A549 (cell line): Measurements from ENCODE around the gene NECTIN4. TPM values are rescaled to one million over a fixed set of nuclear protein-coding genes. Genes with fewer than 3 reads are reported as not detected.

ENCODE experiments used
- ATAC-seq, 2 experiments: fragments of 200-7000 bp in 1 of 2; fragments of >200 bp in 1 of 2; cut with Nextera tagmentation in 1 of 2; cut with Tn5 transposase in 1 of 2; 3 replicates each; pipeline versions ENCODE4 v1.8.0 to v1.9.1; 2018 to 2020; ENCODE audit warnings: mild to moderate bottlenecking in 1 of 2, moderate library complexity in 1 of 2
- CTCF ChIA-PET: fragments of 300-600 bp; sonication (Branson Sonifier 250); formaldehyde crosslinking; extraction: SDS; loops from one replicate; lab custom pipeline; 2021; ENCODE audit warnings: antibody characterized with exemption, inconsistent platforms; lab: Yijun Ruan, JAX
- POLR2A ChIA-PET: fragments of 350-600 bp; formaldehyde crosslinking; extraction: SDS; loops from one replicate; lab custom pipeline; 2021; ENCODE audit warnings: antibody characterized with exemption, inconsistent platforms; lab: Yijun Ruan, JAX
- DNase-seq, 2 experiments: peaks; one replicate each; pipeline versions ENCODE4 v3.0.0 to v3.0.0-alpha.2; 2011 to 2016; ENCODE audit warnings: low read depth in 1 of 2, low spot score in 1 of 2
- FAIRE-seq: peaks from 2 replicates; lab custom pipeline; 2011; peaks lifted over from hg19 to GRCh38; lab: Jason Lieb, UNC
- H3K27ac ChIP-seq, 2 experiments: fragments of >200 bp; sonication (Bioruptor Twin); formaldehyde crosslinking; 3 replicates each; pipeline ENCODE4 v1.5.1; 2016 to 2017
- H3K4me1 ChIP-seq: fragments of >200 bp; sonication (Bioruptor Twin); formaldehyde crosslinking; 3 replicates; pipeline ENCODE4 v1.6.1; 2016
- H3K4me2 ChIP-seq: fragments of >200 bp; sonication (Bioruptor Twin); formaldehyde crosslinking; 3 replicates; pipeline ENCODE4 v1.6.1; 2016
- H3K4me3 ChIP-seq: fragments of >200 bp; sonication (Bioruptor Twin); formaldehyde crosslinking; 3 replicates; pipeline ENCODE4 v1.5.1; 2016
- H3K9me3 ChIP-seq: fragments of >200 bp; sonication (Bioruptor Twin); formaldehyde crosslinking; 3 replicates; pipeline ENCODE4 v1.6.1; 2016
- ATOH8 ChIP-seq: fragments of 250-450 bp; sonication (Bioruptor Pico); IDR thresholded peaks from 2 replicates; pipeline ENCODE4 v1.5.0; 2020; ENCODE audit warnings: low read depth, mild to moderate bottlenecking, moderate library complexity
- E2F6 ChIP-seq: IDR thresholded peaks from 2 replicates; pipeline ENCODE4 v1.6.1; 2012; ENCODE audit warnings: low read depth, borderline replicate concordance
- FOSL2 ChIP-seq, 2 experiments: fragments of 450-650 bp in 1 of 2; fragments of >200 bp in 1 of 2; sonication (Bioruptor Twin) in 1 of 2; formaldehyde crosslinking; IDR thresholded peaks; 2 replicates each; pipeline versions ENCODE4 v1.5.0 to v1.6.1; 2016 to 2020; ENCODE audit warnings: mild to moderate bottlenecking in 1 of 2, moderate library complexity in 1 of 2
- GATA3 ChIP-seq: IDR thresholded peaks from 2 replicates; pipeline ENCODE4 v1.6.1; 2012; ENCODE audit warnings: borderline replicate concordance
- HMGXB4 ChIP-seq: fragments of 250-450 bp; sonication (Bioruptor Pico); IDR thresholded peaks from 2 replicates; pipeline ENCODE4 v1.5.0; 2021; ENCODE audit warnings: mild to moderate bottlenecking, moderate library complexity, borderline replicate concordance
- HOXB13 ChIP-seq: fragments of 250-450 bp; sonication (Bioruptor Pico); IDR thresholded peaks from 2 replicates; pipeline ENCODE4 v1.5.0; 2020; ENCODE audit warnings: low read depth, mild to moderate bottlenecking, moderate library complexity
- JUN ChIP-seq, 2 experiments: fragments of >200 bp; sonication (Bioruptor Twin); formaldehyde crosslinking; IDR thresholded peaks; 2 replicates in 1 of 2; 3 replicates in 1 of 2; pipeline ENCODE4 v1.6.1; 2016 to 2017
- KDM5A ChIP-seq: fragments of 200-600 bp; sonication (generic); IDR thresholded peaks from 2 replicates; pipeline ENCODE4 v1.6.1; 2016; ENCODE audit warnings: antibody characterized with exemption, mild to moderate bottlenecking
- MAX ChIP-seq: IDR thresholded peaks from 2 replicates; pipeline ENCODE4 v1.6.1; 2012
- MAZ ChIP-seq: fragments of 150-350 bp; IDR thresholded peaks from 2 replicates; pipeline ENCODE4 v1.6.1; 2014; ENCODE audit warnings: antibody characterized with exemption, low read depth, low read length, borderline replicate concordance
- MYC ChIP-seq: IDR thresholded peaks from 2 replicates; pipeline ENCODE4 v1.6.1; 2012; ENCODE audit warnings: mild to moderate bottlenecking, inconsistent platforms, low read length, improper control_type of control experiment, borderline replicate concordance
- NFE2L2 ChIP-seq: fragments of 150-350 bp; conservative IDR thresholded peaks from 2 replicates; pipeline ENCODE4 v1.6.1; 2014; ENCODE audit warnings: low read length
- PBX3 ChIP-seq: IDR thresholded peaks from 2 replicates; pipeline ENCODE4 v1.6.1; 2012
- PHF8 ChIP-seq: fragments of 200-600 bp; sonication (generic); IDR thresholded peaks from 2 replicates; pipeline ENCODE4 v1.6.1; 2016; ENCODE audit warnings: low read depth, mild to moderate bottlenecking, antibody characterized with exemption, moderate library complexity, borderline replicate concordance
- POLR2A ChIP-seq: IDR thresholded peaks from 2 replicates; pipeline ENCODE4 v1.6.1; 2012; ENCODE audit warnings: mild to moderate bottlenecking, low read length
- RARB ChIP-seq: fragments of 250-450 bp; sonication (Bioruptor Pico); IDR thresholded peaks from 2 replicates; pipeline ENCODE4 v1.8.0; 2021; ENCODE audit warnings: mild to moderate bottlenecking, moderate library complexity
- RFX5 ChIP-seq: fragments of 450-650 bp; IDR thresholded peaks from 2 replicates; pipeline ENCODE4 v1.7.1; 2014; ENCODE audit warnings: antibody characterized with exemption, mild to moderate bottlenecking, moderate library complexity
- RNF2 ChIP-seq: fragments of 200-600 bp; sonication (generic); IDR thresholded peaks from 2 replicates; pipeline ENCODE4 v1.6.1; 2016; ENCODE audit warnings: low read depth, mild to moderate bottlenecking, antibody characterized with exemption, moderate library complexity, borderline replicate concordance
- TFCP2L1 ChIP-seq: fragments of 250-450 bp; sonication (Bioruptor Pico); IDR thresholded peaks from 2 replicates; pipeline ENCODE4 v1.5.0; 2021; ENCODE audit warnings: mild to moderate bottlenecking
- TP53 ChIP-seq: fragments of 250-450 bp; sonication (Bioruptor Pico); IDR thresholded peaks from 2 replicates; pipeline ENCODE4 v1.5.0; 2021; ENCODE audit warnings: mild to moderate bottlenecking, moderate library complexity
- USF2 ChIP-seq: fragments of 450-650 bp; IDR thresholded peaks from 2 replicates; pipeline ENCODE4 v1.6.1; 2014; ENCODE audit warnings: antibody characterized with exemption
- ZNF302 ChIP-seq: fragments of 250-450 bp; sonication (Bioruptor Pico); IDR thresholded peaks from 2 replicates; pipeline ENCODE4 v1.9.0; 2021; ENCODE audit warnings: inconsistent platforms, mild to moderate bottlenecking, moderate library complexity
- WGBS: methylation state at CpG from one replicate; pipeline ENCODE4 v1.1.6; 2017; ENCODE audit errors: missing lambda C conversion rate; 5-methylcytosine and 5-hydroxymethylcytosine counted together
- polyA plus RNA-seq, 4 experiments: library from polyadenylated mRNA; depleted of rRNA in 3 of 4; stranded (reverse); fragments of >200 nt; fragmentation: RNase III in 1 of 4; extraction: RNeasy Plus Mini Kit Qiagen cat#74134 plus additional on column Dnase treatment in 1 of 4; gene quantifications; 2 replicates in 3 of 4; 3 replicates in 1 of 4; pipeline ENCODE4 v1.2.3, GENCODE V29; 2011 to 2017

Gene NECTIN4
- polyA plus RNA-seq, 2 of the 4 experiments (the other 2 are of a cell fraction): 1.5 to 4.3 TPM

GRCh38 chr1:161133220-161133740 is 43.9 kb upstream of the NECTIN4 start:
- 2% methylated on average over 11 of the region's 11 CpGs for WGBS
- POLR2A ChIA-PET: interaction anchor here (0.6 to 2.6 kb wide), 14 partner anchors 11 to 136 kb away, joined by 3 to 30 read pairs (median 4); partner anchors contain the start of genes B4GALT3, F11R, KLHDC9 and NIT1

GRCh38 chr1:161132410-161133219 is 43.3 kb upstream of the NECTIN4 start, which contains the start of gene DEDD:
TSS of gene DEDD (minus strand) at chr1:161132667. CDS start at chr1:161124462, 8,205 bp downstream.
- WGBS: 1% methylated on average over 31 of the region's 68 CpGs
- H3K4me1 ChIP-seq: peaks cover 20% of the 10 kb centered on the region
- FAIRE-seq: peak; percentile 28
- TF ChIP-seq RFX5 (0 out of 2 replicates have a peak, but pooled peaks have one; percentile 28), POLR2A (peak; percentile 35), NFE2L2 (0 out of 2 replicates have a peak, but pooled peaks have one; percentile 2), ATOH8 (no peak), TP53 (CRISPR knock-in tag) (peak; percentile 74; the same call in 1 of the 2 replicates), MAX (peak; percentile 68), FOSL2 (IDR thresholded peaks at IDR 0.05) (peak; percentile 54; the same call in 1 of the 2 replicates), FOSL2 (CRISPR knock-in tag; IDR thresholded peaks at IDR 0.05) (peak; percentile 91), PBX3 (peak; percentile 42; the same call in 1 of the 2 replicates), HOXB13 (no peak), USF2 (no peak), GATA3 (peak; percentile 30; the same call in 1 of the 2 replicates), HMGXB4 (CRISPR knock-in tag) (no peak; the same call in 1 of the 2 replicates), JUN (IDR thresholded peaks at IDR 0.05) (peak in 1 of 2 experiments; percentile 89; a peak in 3 of 5 replicates), E2F6 (peak; percentile 9; the same call in 1 of the 2 replicates), RARB (0 out of 2 replicates have a peak, but pooled peaks have one; percentile 60), KDM5A (0 out of 2 replicates have a peak, but pooled peaks have one; percentile 17), PHF8 (peak; percentile 68)

More at GRCh38 chr1:161133220-161133740, 43.9 kb upstream of the NECTIN4 start:
- FAIRE-seq (no peak), ATAC-seq (peak in 1 of 2 experiments; percentile 7; a peak in 4 of 6 replicates), DNase-seq (peak in 1 of 2 experiments; percentile 31)
- H3K9me3 ChIP-seq: no peaks in the 10 kb centered on the region
- CTCF ChIA-PET: interaction anchor here (0.6 to 3.6 kb wide), 10 partner anchors 20 to 300 kb away, joined by 3 to 12 read pairs (median 4); partner anchors contain the start of genes KLHDC9 and PPOX
- H3K4me1 ChIP-seq: peaks cover 20% of the 10 kb centered on the region
- TF ChIP-seq GATA3: 0 out of 2 replicates have a peak, but pooled peaks have one; percentile 3
- no peak for TF ChIP-seq HMGXB4 (CRISPR knock-in tag)
- 0 out of 2 replicates have a peak, but pooled peaks have one; percentile 33 for TF ChIP-seq TFCP2L1 (CRISPR knock-in tag)
- TF ChIP-seq MAX: no peak
- TF ChIP-seq ZNF302 (CRISPR knock-in tag): no peak
- TF ChIP-seq MYC: no peak
- TF ChIP-seq KDM5A: no peak
- no peak for TF ChIP-seq PHF8
- no peak for TF ChIP-seq MAZ
- TF ChIP-seq RNF2: no peak
- H3K4me3 ChIP-seq: peak overlapping the region; percentile 67
- H3K4me2 ChIP-seq: peak overlapping the region; percentile 88
- H3K27ac ChIP-seq: peak overlapping the region; percentile 93 to 95

More at GRCh38 chr1:161132410-161133219, 43.3 kb upstream of the NECTIN4 start, which contains the start of gene DEDD:
- peak; percentile 94 to 99 for DNase-seq
- Histone ChIP-seq H3K4me2 (peak within 1 kb of the TSS; percentile 88), H3K4me3 (peak within 1 kb of the TSS; percentile 67), H3K9me3 (no peaks in the 10 kb centered on the region), H3K27ac (peak within 1 kb of the TSS; percentile 93 to 95)
- CTCF ChIA-PET: interaction anchor here (0.7 to 3.6 kb wide), 8 partner anchors 20 to 297 kb away, joined by 3 to 12 read pairs (median 4); partner anchors contain the start of genes KLHDC9 and PPOX
- POLR2A ChIA-PET: interaction anchor here (0.6 to 2.6 kb wide), 16 partner anchors 9 to 135 kb away, joined by 3 to 30 read pairs (median 4); partner anchors contain the start of genes B4GALT3, F11R, KLHDC9 and NIT1
- ATAC-seq: peak; percentile 93 to 95
